ENCODE data around the gene CFC1.
"Not testable (repeated sequence)": the region's sequence is repeated elsewhere in the genome, so short reads cannot be mapped to it uniquely, and the experiment has no call there.

The CFC1 gene

GRCh38 chr2:130542789-130543188 lies 56.6 kb downstream of the CFC1 start:
- H3K27ac ChIP-seq (ENCODE audit: low read length); H3K9me3 ChIP-seq (ENCODE audit: control insufficient read depth in 1 of 2, low read length in 2 of 2); H3K4me1 ChIP-seq (ENCODE audit: control insufficient read depth in 1 of 2, insufficient read depth in 2 of 2, low read length in 2 of 2); H3K36me3 ChIP-seq (ENCODE audit: control insufficient read depth in 1 of 2, insufficient read depth in 2 of 2, low read length in 2 of 2); H3K4me3 ChIP-seq (ENCODE audit: low read depth in 1 of 2, low read length in 2 of 2); H3K27me3 ChIP-seq (ENCODE audit: low read depth, low read length): not testable (repeated sequence)

All from muscle layer of duodenum (tissue), 2 donors.